Activated T-helper 9 cell treated with anti-CD3 and anti-CD28 coated beads, Interleukin-2, amount 50 U/mL, for 16 hours (primary cell): ENCODE measurements around the gene KCNAB1.

Experiments
- DNase-seq: peaks from one replicate; pipeline ENCODE4 v3.0.0-alpha.2; 2020; ENCODE audit warnings: low read depth

Gene KCNAB1

DNA sequence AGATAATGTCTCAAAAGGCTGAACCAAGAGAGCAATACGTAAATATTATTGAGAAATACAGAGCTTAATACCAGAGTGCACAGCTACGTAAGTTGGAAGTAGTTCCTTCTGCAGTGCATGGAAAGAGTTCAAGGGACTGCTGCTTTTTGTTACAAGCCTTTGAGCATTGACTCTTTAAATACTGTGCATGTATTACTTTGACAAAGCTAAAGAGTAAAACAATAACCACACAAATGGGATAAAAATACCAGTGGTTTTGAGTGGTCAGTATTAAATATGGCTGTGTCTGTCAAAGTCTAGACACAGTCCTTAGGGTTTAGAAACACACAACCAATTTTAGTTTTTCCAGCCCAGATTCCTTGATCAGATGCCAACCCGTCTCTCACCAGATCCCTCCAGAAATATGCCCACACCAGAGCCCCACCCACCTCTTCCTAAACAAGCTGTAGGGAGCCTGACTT lies 372.5 kb downstream of the KCNAB1 start:
- no peak for DNase-seq

DNA sequence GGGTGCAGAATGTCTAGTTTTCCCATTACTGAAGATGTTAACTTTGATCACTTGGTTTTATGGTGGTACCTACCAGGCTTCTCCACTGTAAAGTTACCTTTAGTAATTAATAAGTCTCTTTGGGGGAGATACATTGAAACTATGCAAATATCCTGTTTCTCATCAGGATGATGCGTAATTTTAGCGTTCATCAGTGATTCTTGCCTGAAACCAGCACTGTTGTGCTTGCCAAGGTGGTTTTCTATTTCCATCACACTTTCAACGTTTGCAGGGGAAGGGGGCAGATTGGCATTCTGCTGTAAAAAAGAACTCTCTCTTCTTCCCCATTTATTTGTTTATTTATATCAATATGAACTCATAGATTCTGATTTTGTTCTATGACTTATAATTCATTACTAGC lies 373.5 kb downstream of the KCNAB1 start:
- DNase-seq = no peak

DNA sequence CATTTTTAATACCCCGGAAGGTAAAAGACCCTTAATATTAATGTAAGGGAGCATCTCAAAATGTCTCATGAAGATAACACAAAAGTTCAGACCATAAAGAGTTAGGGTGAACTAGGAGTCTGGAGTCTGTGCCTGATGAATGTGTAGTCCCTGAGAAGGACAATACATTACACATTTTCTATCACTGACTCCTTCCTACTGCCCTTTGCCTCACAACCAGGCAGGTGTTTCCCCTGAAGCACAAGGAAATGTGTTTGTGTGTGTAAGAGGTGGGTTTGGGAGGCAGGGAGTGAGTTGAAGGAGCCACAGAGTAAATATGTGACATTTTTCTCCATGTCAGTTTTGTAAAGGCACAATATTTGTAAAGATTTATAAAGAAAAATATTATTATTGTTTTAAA lies 375.4 kb downstream of the KCNAB1 start:
- DNase-seq = no peak

DNA sequence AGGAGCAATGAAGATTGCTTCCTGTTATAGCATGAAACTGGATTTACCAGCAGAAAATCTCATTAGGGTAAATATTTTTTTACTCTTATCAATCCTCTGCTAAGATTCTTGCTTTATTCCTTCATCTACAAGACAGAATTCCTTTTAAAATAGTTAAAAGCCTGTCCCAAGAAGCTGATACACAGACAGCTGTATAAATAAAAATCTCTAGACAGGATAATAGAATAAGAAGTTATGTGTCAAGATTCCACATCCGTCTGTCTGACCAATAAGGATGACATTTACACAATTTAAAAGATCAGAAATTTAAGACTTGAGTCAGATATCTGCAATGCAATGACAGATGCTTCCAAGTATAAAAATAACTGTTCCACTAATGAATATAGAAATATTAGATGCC lies 376.9 kb downstream of the KCNAB1 start:
- no peak for DNase-seq

DNA sequence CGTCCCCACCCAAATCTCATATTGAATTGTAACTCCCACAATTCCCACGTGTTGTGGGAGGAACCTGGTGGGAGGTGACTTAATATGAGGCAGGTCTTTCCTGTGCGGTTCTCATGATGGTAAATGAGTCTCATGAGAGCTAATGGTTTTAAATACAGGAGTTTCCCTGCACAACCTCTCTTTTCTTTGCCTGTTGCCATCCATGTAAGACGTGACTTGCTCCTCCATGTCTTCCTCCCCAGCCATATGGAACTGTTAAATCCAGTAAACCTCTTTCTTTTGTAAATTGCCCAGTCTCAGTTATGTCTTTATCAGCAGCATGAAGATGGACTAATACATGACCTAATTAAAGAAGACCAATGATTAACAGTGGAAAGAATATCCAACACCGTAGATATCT lies 377.9 kb downstream of the KCNAB1 start:
- no peak for DNase-seq

DNA sequence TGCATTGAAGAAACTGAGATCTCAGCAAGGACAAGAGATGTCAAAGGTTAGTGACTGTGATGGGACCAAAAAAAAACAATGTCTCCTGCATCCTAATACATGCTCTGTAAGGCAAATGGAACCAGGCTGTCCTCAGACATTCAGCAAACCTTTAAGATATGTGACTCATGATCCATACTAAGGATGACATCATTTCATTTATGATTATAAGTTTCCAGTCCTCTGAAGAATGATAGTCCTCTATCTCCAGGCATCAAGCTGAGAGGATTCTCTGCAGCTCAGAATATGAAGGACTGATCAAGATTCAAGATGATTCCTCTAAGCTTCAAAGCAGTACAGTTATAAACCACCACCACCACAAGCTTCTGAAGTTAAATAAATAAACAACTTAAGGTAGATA lies 386.9 kb downstream of the KCNAB1 start:
- DNase-seq = no peak

DNA sequence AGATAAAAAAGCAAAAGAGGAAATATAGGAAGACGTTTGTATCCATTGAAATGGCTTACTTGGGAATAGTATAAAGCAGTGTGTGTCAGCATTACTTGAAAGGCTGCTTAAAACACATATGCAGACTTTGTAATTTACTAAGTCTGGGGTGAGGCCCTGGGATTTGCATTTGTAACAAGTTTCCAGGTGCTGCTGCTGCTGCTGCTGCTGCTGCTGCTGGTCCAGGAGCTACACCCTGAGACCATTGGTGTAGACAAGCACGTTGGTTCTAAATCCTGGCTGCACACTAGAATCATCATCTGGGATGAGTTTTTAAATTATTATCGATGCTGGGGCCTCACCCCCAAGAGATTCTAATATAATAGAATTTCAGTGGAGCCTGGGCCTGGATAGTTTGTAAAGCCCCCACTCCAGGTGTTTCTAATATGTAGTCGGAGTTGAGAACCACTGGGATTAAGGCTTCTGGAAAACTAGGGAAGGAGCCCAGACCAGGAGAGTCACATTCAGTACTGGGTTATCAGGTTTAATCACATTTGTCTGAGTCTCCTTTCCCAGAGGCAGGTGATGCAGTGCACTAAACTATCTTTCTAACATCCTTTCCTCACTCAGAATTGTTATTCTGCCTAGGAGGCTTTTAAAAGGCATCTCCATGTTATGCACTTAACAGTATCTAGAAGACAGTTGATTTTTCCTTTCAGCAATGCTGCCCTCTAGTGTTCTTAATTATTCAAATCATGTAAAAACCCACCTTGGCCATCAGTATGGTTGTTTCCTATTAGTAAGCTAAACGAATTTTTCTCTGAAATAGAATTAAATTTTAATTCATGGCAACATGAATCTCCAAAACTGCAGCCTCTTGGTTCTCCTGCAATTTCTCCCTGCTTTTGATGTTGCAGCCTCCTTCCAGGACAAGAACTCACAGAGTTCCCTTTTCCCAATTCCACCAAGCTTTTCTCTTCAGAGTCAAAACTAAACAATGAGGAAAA lies 389.1 kb downstream of the KCNAB1 start:
- DNase-seq = no peak

DNA sequence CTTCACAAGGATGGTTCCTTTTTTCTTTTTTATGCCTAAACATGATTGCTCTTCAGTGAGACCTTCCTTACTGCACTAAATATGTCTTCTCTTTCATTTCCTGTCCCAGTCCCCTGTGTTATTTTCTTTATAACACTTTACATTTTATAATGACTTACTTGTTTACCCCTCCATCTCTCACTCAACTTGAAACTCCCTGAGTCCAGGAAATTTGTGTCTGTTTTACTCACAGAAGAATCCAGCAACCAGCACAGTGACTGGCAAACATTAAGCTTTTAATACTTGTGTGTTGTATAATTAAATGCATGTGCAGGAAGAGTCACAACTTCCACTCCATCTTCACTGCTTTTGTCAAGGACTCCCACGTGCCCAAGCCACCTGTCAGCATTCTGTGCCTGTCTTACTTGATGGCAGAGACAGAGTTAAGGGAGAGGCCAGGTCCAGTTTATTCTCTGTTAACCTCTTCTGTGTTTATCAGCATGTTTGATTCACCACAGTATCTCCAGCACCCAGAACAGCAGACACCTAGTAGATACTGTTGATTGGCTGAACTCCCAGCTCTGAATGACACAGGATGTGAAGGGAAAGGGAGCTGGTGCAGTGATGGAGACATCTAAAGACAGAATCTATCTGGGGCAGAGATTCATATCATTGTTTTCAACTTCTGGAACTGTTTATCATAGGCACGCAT lies 391.8 kb downstream of the KCNAB1 start:
- DNase-seq = no peak

DNA sequence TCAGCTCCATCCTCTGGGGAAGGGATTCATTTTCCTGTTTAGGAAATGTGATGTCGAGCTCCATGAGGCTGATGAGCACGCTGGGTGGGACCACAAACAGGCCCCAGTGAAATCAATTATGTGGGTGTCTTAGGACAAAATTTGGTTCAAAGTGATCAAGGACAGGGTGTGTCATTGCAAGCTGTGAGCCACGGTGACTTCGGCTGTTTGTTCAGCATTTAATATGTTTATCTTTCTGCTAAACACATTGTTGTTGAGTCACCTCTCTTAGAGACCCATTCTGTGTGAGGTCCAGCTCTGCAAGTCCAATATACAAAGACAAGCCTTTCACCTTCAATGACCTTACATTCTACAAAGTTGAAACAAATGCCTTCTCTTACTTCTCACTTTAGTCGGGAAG lies 393.2 kb downstream of the KCNAB1 start:
- DNase-seq = no peak

DNA sequence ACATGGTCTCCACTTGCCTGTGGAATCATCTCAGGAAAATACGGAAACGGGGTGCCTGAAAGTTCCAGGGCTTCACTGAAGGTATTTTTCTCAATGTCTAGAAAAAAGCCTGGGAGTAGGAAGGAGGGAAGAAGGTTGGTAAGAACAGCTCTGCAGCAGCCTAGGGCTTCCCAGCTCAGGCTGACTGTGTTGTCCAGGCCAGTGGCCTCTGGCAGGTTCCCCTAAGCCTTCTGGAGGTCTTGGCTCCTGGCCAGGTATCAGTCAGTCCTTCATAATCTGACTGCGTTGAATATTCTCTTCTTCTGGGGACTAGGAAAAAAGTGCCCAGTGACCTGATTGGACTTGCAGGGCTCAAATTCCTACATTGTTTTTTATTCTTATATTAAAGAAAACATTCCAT lies 395.9 kb downstream of the KCNAB1 start:
- no peak for DNase-seq

DNA sequence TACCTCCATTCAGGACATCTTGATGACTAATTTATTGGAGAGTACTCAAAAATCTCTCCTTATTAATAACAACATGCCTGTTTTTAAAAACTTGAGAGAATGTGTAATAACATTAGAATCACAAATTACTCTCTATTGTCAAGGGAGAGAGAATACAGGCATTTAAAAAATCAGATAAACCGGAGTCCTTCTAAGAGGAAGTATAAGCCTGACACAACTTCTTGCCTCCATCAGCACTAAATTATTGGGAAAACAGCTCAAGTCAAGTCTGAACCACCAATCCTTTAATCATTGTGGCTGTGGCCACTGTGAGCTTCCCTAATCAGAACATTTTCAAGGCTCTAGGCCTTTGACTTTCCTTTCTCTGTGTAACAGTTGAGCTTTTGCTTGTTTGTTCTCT lies 396.6 kb downstream of the KCNAB1 start:
- no peak for DNase-seq

DNA sequence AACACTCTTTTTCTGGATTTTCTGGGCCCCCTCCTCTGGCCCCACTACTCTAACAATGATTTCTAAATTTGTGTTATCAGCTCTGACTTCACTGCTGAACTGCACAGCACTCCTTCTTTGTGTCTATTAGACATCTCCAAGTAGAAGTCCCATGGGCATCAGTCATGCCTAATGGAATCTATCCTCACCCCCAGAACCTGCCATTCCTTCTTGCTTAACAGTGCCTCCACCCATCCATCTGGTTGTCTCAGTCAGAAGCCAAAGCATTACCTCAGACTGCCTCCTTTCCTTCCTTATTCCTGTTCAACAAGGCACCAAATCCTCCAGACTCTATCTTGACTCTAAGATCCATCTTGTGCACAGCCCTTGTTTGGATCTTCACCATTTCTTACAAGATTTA lies 398.3 kb downstream of the KCNAB1 start:
- DNase-seq = no peak

DNA sequence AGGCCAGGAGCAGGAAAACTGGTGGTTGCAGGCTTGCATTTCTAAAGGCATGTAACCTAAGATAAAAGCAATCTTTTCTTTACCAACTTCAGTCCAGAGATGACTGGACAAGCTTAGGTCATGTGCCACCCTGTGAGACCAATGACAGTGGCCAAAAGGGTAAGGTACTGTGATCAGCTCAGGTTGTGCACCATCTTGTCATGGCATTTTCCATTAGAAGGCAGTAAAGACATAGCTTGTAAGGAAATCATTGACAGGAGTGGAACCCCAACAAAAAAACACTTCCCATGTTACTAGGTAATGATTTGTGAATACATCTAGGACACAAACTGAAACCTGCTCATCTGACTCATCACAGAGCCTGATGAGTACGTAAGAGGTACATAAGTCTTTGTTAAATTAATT lies 399.4 kb downstream of the KCNAB1 start:
- no peak for DNase-seq

DNA sequence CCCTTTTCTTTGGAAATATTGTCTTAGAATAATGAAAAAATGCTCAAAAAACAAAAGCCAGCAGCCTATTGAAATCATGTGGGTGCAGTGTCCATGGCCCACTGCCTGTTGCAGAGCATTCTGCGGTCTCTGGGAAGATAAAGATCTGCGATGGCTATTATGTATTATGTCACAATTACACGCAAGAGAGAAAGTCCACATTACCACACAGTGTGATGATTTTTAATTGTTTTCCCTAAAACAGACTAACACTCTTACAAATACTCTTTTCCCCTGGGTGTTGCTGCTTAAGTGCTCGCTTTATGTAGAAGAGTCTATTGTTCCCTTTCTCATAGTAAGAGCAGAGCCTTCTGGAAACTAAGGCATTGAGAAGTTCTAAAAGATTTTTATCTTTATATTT lies 402.3 kb downstream of the KCNAB1 start:
- no peak for DNase-seq

DNA sequence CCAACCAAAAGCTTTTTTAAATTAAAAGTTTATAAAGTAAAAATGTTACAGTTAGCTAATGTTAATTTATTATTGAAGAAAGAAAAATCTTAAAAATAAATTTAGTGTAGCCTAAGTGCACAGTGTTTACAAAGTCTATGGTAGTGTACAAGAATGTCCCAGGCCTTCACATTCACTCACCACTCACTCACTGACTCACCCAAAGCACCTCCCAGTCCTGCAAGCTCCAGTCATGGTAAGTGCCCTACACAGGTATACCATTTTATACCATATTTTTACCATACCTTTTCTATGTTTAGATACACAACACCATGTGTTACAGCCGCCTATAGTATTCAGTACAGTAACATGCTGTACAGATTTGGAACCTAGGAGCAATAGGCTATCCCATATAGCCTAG lies 405.4 kb downstream of the KCNAB1 start:
- DNase-seq = no peak

DNA sequence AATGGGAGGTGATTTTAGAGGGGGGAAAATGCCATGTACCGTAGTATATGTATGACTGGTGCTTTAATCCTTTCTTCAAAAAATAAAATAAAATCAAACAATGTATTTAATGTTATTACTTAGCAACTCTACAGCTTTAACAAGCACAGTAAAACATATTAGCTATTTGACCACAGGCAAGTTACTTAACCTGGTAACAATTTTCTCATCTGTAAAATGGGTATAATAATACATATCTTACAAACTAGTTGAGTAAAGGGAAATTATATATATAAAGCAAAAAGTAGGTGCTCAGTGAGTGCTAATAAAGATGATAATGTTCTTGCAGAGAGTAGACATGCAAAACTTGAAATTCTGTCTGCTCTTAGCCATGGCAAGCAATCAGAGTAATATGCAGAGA lies 406.7 kb downstream of the KCNAB1 start:
- DNase-seq = no peak

DNA sequence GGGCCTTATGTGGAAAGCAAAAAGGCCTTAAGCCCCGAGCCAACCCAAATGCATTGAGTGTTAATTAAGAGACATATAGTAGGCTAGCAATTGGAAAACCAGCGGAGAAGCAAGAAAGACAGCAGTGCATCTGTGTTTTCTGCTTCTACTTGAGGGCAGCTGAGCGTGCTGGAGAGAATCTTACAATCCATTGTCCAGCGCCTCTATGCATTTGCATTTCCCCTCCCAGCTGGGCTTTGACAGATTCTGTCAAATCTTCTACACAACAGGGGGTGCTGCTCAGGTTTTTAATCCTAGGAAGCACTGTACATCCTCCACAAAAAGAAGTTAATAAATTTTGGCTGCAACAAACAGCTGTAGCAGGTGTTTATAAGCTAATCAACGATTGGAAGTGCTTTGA lies 410.6 kb downstream of the KCNAB1 start:
- DNase-seq = no peak

DNA sequence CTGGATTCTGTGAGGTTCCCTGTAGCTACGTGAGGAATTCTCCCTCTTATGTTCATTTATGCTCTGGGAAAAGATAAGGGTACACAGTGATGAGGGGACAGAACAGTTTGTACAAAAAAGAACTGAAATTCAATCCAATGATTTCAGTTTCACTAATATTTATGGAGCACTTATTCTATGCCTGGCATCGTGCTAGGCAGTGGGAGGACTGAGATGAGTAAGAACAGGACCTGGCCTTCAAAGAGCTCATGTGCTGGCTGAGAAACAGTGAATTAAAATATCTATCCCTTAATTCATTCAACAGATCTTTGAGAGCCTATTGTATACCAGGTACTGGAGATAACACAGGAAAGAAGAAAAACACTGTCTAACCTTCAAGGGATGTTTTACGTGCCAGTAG lies 412.4 kb downstream of the KCNAB1 start:
- DNase-seq = no peak

DNA sequence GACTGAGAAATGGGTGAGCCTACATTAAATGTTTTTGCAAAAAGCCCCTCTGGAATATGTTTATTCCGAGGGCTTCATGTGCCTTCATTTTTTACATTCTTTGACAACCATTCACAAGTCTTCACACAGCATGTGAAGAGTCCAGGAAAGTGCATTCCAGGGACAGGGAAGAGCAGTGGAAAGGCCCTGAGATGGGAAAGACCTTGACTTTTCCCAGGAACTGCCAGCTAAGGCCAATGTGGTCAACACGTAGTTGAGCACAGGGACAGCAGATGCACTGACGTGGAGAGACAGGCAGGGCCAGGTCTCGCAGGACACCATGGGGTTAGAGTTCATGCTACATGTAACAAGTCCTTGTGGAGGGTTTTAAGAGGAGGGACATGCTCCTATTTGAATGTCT lies 412.8 kb downstream of the KCNAB1 start:
- DNase-seq = no peak

DNA sequence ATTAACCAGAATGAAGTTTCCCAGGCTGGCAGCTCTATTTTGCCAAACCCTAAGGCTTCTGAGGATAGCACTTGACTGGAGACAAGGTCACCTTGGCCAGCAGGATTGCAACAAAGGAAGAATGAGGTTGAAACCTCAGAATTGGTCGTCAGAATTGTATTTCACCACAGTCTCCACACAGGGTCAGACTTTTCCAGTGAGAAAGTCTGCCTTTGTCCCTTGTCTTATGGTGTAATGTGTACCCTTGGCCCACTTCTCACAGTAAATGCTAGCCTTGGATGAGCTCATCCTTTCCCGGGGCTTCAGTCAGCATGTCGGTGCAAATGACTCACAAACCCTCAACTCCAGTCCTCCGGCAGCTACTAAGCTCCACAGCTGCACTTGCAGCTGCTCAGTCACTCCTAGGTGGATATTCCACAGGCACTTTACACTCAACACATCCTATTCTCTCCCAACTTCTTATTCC lies 414.8 kb downstream of the KCNAB1 start:
- DNase-seq = no peak

DNA sequence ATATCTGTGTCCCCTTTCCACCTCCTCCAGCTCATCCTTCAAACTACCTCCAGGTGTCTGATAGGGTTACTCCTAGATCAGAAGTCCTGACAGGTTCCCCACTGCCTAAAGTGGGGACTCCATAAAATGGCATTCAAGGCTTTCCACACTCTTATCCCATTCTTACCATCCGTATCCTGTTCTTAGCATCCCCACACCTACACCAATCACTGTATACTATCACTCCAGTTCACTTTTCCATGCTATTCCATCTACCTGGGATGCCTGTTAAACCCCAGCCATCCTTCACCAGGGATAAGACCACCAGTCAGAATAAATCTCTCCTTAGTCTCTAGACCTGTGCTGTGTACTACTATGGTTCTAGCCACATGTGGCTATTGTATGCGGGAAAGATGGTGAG lies 415.4 kb downstream of the KCNAB1 start:
- no peak for DNase-seq

DNA sequence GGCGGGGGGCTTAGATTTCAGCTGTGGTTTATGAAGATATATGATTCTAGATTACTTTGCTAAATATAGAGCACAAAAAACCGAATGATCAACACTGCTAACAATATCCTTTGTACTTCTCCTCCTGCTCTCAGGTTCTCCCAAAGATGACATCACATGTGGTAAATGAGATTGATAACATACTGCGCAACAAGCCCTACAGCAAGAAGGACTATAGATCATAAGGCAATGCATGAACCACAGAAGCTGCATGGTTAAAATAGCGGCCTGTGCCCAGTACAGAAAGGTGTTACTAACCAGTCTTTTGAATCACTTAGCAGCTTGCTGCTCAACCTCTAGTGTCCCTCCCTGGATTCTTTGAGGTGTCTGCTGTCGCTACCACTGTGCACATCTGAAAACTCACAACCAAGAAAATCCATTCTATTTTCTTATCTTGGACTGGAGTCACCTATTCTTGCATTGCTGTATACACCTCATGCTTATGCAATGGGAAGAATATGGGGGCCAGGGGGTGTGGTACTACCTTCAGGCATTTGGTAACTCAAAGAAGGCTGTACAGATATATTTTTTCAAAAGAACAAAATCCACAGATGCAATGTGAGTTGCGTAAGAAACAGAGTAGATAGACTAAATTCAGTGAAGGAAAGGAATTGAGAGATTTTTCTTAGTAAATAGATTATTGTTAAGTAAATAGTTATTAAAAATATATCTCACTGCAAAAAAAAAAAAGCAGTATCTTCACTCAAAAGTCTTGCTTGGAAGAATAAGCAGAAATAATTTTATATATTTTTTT lies 416.3 kb downstream of the KCNAB1 start:
- no peak for DNase-seq
